ENCODE results near the gene STAM2. TPM values are rescaled to one million over a fixed set of nuclear protein-coding genes. Genes with fewer than 3 reads are reported as not detected.

The STAM2 gene
- total RNA-seq: 41.1 TPM
- 12.5 TPM for polyA plus RNA-seq (ENCODE audit: insufficient read depth, low read depth, low replicate concordance)
- long read RNA-seq, donor 1, full-length matches to known transcripts: 6 of 6 reads
- long read RNA-seq, donor 1, partial matches to known transcripts: 0 of 6 reads
- long read RNA-seq, donor 1, other reads (novel, unspliced or antisense): 0 of 6 reads
- long read RNA-seq, donor 2, full-length matches to known transcripts: 12 of 12 reads
- long read RNA-seq, donor 2, partial matches to known transcripts: 0 of 12 reads
- long read RNA-seq, donor 2, other reads (novel, unspliced or antisense): 0 of 12 reads
- long read RNA-seq, donor 3, full-length matches to known transcripts: 11 of 11 reads
- long read RNA-seq, donor 3, partial matches to known transcripts: 0 of 11 reads
- long read RNA-seq, donor 3, other reads (novel, unspliced or antisense): 0 of 11 reads
- long read RNA-seq, donor 4, full-length matches to known transcripts: 11 of 11 reads
- long read RNA-seq, donor 4, partial matches to known transcripts: 0 of 11 reads
- long read RNA-seq, donor 4, other reads (novel, unspliced or antisense): 0 of 11 reads
- long read RNA-seq, donor 5: 0 reads
- long read RNA-seq, donor 6, full-length matches to known transcripts: 9 of 9 reads
- long read RNA-seq, donor 6, partial matches to known transcripts: 0 of 9 reads
- long read RNA-seq, donor 6, other reads (novel, unspliced or antisense): 0 of 9 reads
- long read RNA-seq, donor 7, full-length matches to known transcripts: 3 of 8 reads
- long read RNA-seq, donor 7, partial matches to known transcripts: 0 of 8 reads
- long read RNA-seq, donor 7, other reads (novel, unspliced or antisense): 5 of 8 reads
- long read RNA-seq, donor 8, full-length matches to known transcripts: 2 of 2 reads
- long read RNA-seq, donor 8, partial matches to known transcripts: 0 of 2 reads
- long read RNA-seq, donor 8, other reads (novel, unspliced or antisense): 0 of 2 reads
- long read RNA-seq, donor 9, partial matches to known transcripts: 0 of 3 reads
- long read RNA-seq, donor 9, other reads (novel, unspliced or antisense): 0 of 3 reads
- long read RNA-seq, donor 10, transcript STAM2-204 (12 exons, 1,488 nt): major isoform, 6 of 8 reads
- long read RNA-seq, donor 10, partial matches to known transcripts: 0 of 8 reads
- long read RNA-seq, donor 10, other reads (novel, unspliced or antisense): 0 of 8 reads

DNA sequence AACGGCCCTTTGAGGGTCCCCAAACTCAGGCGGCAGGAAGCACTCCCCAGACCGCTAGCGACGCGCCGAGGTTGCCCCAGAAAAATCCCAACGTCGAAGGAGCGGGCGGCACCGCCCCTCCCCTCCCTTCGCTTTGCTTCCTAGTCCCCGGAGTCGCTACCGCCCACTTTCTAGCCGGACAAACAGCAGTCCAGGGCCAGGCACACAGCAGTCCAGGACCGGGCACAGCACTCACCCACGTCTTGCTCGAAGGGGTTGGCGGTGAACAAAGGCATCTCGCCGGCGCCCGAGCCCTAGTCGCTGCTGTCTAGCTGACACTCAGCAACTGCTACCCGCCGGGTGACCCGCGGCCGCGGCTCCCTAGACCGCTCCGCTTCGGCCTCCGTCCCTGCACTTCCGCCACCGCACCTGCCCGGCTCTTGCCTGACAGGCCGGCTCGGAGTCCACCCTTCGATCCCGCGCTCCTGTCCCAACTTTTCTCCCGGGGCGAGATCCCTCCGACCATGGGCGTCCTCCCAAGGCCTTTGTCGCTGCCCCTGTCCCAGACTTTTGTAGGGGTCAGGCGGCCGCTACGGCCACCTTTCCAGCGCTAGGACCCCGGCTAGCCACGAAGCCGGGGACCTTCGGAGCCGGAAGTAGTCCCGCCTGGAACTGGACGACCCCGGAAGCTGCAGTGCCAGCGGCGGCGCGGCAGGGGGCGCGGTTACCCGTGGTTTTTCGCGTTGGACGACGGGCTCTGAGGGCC, at the start of gene STAM2:
Gene STAM2, minus strand, starts transcription at position 396 of the 745 bp plus-strand sequence. Its CDS starts 121 bp downstream, at position 275.
- Histone ChIP-seq H3K27me3 (ENCODE audit: control insufficient read depth, insufficient read depth, low read length) (no peaks in the 10 kb centered on the region), H3K9me3 (ENCODE audit: control insufficient read depth in 2 of 3, insufficient read depth in 1 of 3, low read length in 3 of 3) (no peaks in the 10 kb centered on the region), H3K4me1 (ENCODE audit: control insufficient read depth in 2 of 3, insufficient read depth in 2 of 3, low read depth in 1 of 3, low read length in 3 of 3) (peaks cover 2 to 12% (median 9%) of the 10 kb centered on the region in 3 donors), H3K27ac (ENCODE audit: low read depth in 2 of 2, low read length in 2 of 2) (peak within 1 kb of the TSS; percentile 99), H3K4me3 (ENCODE audit: low read length in 3 of 3) (peak within 1 kb of the TSS; percentile 89 to 98 (median 98)), H3K9ac (ENCODE audit: low read length in 3 of 3) (peak within 1 kb of the TSS; percentile 86 to 97 (median 95)), H3K36me3 (ENCODE audit: control insufficient read depth in 2 of 3, insufficient read depth in 3 of 3, low read length in 3 of 3) (no peaks in the 10 kb centered on the region)
- TF ChIP-seq, protein P1, sequence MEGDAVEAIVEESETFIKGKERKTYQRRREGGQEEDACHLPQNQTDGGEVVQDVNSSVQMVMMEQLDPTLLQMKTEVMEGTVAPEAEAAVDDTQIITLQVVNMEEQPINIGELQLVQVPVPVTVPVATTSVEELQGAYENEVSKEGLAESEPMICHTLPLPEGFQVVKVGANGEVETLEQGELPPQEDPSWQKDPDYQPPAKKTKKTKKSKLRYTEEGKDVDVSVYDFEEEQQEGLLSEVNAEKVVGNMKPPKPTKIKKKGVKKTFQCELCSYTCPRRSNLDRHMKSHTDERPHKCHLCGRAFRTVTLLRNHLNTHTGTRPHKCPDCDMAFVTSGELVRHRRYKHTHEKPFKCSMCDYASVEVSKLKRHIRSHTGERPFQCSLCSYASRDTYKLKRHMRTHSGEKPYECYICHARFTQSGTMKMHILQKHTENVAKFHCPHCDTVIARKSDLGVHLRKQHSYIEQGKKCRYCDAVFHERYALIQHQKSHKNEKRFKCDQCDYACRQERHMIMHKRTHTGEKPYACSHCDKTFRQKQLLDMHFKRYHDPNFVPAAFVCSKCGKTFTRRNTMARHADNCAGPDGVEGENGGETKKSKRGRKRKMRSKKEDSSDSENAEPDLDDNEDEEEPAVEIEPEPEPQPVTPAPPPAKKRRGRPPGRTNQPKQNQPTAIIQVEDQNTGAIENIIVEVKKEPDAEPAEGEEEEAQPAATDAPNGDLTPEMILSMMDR (IDR thresholded peaks at IDR 0.05; ENCODE audit: borderline replicate concordance, extremely low read depth, insufficient read depth): peak; percentile 89
- peak; percentile 97 for DNase-seq
- intact Hi-C loops (cut with DNase I): no loop called here
- no peak for FAIRE-seq

DNA sequence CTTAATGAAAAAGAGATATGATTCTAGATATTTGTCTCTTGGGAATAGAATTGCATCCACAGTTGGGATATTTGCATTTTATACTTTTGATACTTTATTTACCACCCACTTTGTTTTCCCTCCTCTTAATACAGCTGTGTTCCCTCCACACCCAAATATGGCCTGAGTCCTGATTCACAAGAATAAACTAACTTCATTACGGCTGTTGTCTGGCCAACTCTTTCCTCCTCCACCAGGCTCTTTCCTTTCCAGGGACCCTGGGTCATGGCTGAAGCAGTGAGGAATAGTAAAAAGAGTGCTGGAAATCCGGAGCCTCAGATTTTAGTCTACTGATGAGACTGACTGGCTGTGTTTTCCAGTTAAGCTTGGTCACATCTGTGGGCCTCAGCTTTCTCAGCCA, 48.4 kb upstream of the STAM2 start:
- Histone ChIP-seq H3K9ac (ENCODE audit: low read length in 3 of 3) (no peak overlapping the region), H3K4me1 (ENCODE audit: control insufficient read depth in 2 of 3, insufficient read depth in 2 of 3, low read depth in 1 of 3, low read length in 3 of 3) (peaks cover 0 to 2% (median 2%) of the 10 kb centered on the region in 3 donors), H3K27ac (ENCODE audit: low read depth in 2 of 2, low read length in 2 of 2) (no peak overlapping the region), H3K9me3 (ENCODE audit: control insufficient read depth in 2 of 3, insufficient read depth in 1 of 3, low read length in 3 of 3) (no peaks in the 10 kb centered on the region), H3K27me3 (ENCODE audit: control insufficient read depth, insufficient read depth, low read length) (no peaks in the 10 kb centered on the region), H3K4me3 (ENCODE audit: low read length in 3 of 3) (no peak overlapping the region), H3K36me3 (ENCODE audit: control insufficient read depth in 2 of 3, insufficient read depth in 3 of 3, low read length in 3 of 3) (no peaks in the 10 kb centered on the region)
- FAIRE-seq (no peak), DNase-seq (peak in 3 of 5 donors; percentile 17 to 85 (median 48))
- intact Hi-C loops (cut with DNase I): no loop called here
- TF ChIP-seq, protein P1 (IDR thresholded peaks at IDR 0.05; ENCODE audit: borderline replicate concordance, extremely low read depth, insufficient read depth): no peak

DNA sequence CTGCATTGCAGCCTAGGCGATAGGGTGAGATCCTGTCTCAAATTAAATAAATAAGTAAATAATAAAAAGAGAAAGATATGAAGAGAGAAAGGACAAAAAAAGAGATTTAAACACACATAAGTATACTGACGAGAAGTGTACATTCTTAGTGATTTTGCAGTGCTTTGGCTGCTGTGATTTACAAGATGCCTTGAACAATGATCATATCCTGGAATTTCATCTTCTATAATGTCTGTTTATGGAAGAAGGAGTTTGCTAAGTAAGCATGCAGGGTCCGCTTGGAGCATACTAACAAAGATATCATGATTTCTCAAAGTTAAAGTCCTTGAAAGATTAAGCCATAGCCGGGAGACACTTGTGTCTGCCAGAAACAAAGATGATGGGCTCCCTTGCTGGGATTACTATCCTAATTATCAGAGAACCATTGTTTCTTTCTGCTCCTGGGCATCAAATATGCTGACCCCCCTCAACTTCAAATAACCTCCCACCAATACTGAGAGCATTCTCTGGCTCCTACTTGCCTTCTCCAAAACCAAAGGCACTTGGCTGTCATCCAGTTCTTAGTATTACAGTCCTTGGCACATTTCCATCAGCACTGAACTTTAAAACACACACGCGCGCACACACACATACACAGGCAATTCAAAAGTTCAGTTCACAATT, 47.5 kb upstream of the STAM2 start:
- Histone ChIP-seq H3K4me3 (ENCODE audit: low read length in 3 of 3) (no peak overlapping the region), H3K4me1 (ENCODE audit: control insufficient read depth in 2 of 3, insufficient read depth in 2 of 3, low read depth in 1 of 3, low read length in 3 of 3) (peaks cover 0 to 2% (median 2%) of the 10 kb centered on the region in 3 donors), H3K27me3 (ENCODE audit: control insufficient read depth, insufficient read depth, low read length) (no peaks in the 10 kb centered on the region), H3K27ac (ENCODE audit: low read depth in 2 of 2, low read length in 2 of 2) (no peak overlapping the region), H3K9ac (ENCODE audit: low read length in 3 of 3) (no peak overlapping the region), H3K9me3 (ENCODE audit: control insufficient read depth in 2 of 3, insufficient read depth in 1 of 3, low read length in 3 of 3) (no peaks in the 10 kb centered on the region), H3K36me3 (ENCODE audit: control insufficient read depth in 2 of 3, insufficient read depth in 3 of 3, low read length in 3 of 3) (no peaks in the 10 kb centered on the region)
- DNase-seq (peak in 4 of 5 donors; percentile 42 to 93 (median 66)), FAIRE-seq (peak; percentile 83)
- intact Hi-C loops (cut with DNase I): no loop called here
- TF ChIP-seq, protein P1 (IDR thresholded peaks at IDR 0.05; ENCODE audit: borderline replicate concordance, extremely low read depth, insufficient read depth): no peak
